DND-41 (cell line): Measurements from ENCODE around the gene MIPOL1.

Source experiments
- ATAC-seq: fragments of 200-7000 bp; cut with Tn5 transposase; 3 replicates; pipeline ENCODE4 v1.9.1; 2021; ENCODE audit warnings: low read depth; ENCODE audit not compliant: insufficient read depth
- DNase-seq: peaks from one replicate; pipeline ENCODE4 v3.0.0-alpha.2; 2020
- H2AFZ ChIP-seq: 2 replicates; pipeline ENCODE4 v1.6.0; 2012; ENCODE audit warnings: low read depth, low read length
- H3K27ac ChIP-seq: 2 replicates; pipeline ENCODE4 v1.5.1; 2012; ENCODE audit warnings: low read length, inconsistent platforms
- H3K27me3 ChIP-seq: fragments of 200-600 bp; sonication (generic); 2 replicates; pipeline ENCODE4 v1.6.0; 2012; ENCODE audit warnings: low read length, mild to moderate bottlenecking, inconsistent platforms; ENCODE audit not compliant: insufficient read depth, poor library complexity
- H3K36me3 ChIP-seq: 2 replicates; pipeline ENCODE4 v1.5.1; 2012; ENCODE audit warnings: low read length, inconsistent platforms; ENCODE audit not compliant: insufficient read depth
- H3K4me1 ChIP-seq: 2 replicates; pipeline ENCODE4 v1.5.1; 2012; ENCODE audit warnings: mild to moderate bottlenecking, low read length; ENCODE audit not compliant: insufficient read depth
- H3K4me2 ChIP-seq: 2 replicates; pipeline ENCODE4 v1.6.0; 2012; ENCODE audit warnings: mild to moderate bottlenecking, moderate library complexity, low read length, inconsistent platforms; ENCODE audit not compliant: insufficient read depth
- H3K4me3 ChIP-seq, 2 experiments: fragments of 200-600 bp in 1 of 2; shearing (Covaris generic) in 1 of 2; 2 replicates each; pipeline ENCODE4 v1.5.1; 2012 to 2016; ENCODE audit warnings: inconsistent platforms in 2 of 2, low read length in 2 of 2, mild to moderate bottlenecking in 2 of 2, low read depth in 1 of 2, moderate library complexity in 1 of 2
- H3K79me2 ChIP-seq: 2 replicates; pipeline ENCODE4 v1.6.0; 2012; ENCODE audit warnings: low read length, inconsistent platforms; ENCODE audit not compliant: insufficient read depth
- H3K9ac ChIP-seq: 2 replicates; pipeline ENCODE4 v1.6.0; 2012; ENCODE audit warnings: low read depth, mild to moderate bottlenecking, inconsistent platforms, low read length, moderate library complexity
- H3K9me3 ChIP-seq: 2 replicates; pipeline ENCODE4 v1.5.1; 2012; ENCODE audit warnings: low read length, moderate library complexity, mild to moderate bottlenecking, inconsistent platforms; ENCODE audit not compliant: insufficient read depth, severe bottlenecking
- H4K20me1 ChIP-seq: 2 replicates; pipeline ENCODE4 v1.6.0; 2012; ENCODE audit warnings: low read length; ENCODE audit not compliant: insufficient read depth
- EZH2 ChIP-seq: IDR thresholded peaks from 3 replicates; pipeline ENCODE4 v1.6.1; 2012; ENCODE audit warnings: borderline replicate concordance, low read depth, mild to moderate bottlenecking, moderate library complexity, low read length, inconsistent platforms; ENCODE audit not compliant: severe bottlenecking
- TF ChIP-seq, protein P1 (sequence below): IDR thresholded peaks from 2 replicates; pipeline ENCODE4 v1.5.1; 2012; ENCODE audit warnings: borderline replicate concordance, low read length, moderate library complexity, mild to moderate bottlenecking; ENCODE audit not compliant: poor library complexity, severe bottlenecking; ENCODE audit errors: extremely low read depth

The MIPOL1 gene

DNA sequence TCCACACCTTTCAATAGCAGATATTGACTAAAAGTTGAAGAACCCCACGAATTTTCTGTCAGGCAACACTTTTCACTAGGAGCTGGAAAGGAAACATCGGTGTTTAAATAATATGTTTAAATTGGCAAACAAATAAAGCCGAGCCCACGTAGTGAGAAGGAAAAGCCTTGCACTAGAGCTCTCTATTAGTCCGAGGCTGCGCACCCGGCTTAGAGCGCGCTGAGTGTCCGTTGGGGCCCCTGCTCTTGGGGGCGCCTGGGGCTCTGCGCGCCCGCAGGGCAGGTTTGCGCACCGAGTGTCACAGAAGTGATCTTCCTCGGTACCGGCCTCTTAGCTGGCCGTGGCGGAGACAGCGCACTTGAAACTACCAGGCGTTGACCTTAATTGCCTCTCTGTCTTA, 404.1 kb downstream of the MIPOL1 start:
- H4K20me1 ChIP-seq: no peaks in the 10 kb centered on the region
- no peaks in the 10 kb centered on the region for H3K36me3 ChIP-seq
- no peaks in the 10 kb centered on the region for H3K4me1 ChIP-seq
- DNase-seq (no peak), ATAC-seq (no peak)
- no peak for TF ChIP-seq EZH2
- TF ChIP-seq, protein P1, sequence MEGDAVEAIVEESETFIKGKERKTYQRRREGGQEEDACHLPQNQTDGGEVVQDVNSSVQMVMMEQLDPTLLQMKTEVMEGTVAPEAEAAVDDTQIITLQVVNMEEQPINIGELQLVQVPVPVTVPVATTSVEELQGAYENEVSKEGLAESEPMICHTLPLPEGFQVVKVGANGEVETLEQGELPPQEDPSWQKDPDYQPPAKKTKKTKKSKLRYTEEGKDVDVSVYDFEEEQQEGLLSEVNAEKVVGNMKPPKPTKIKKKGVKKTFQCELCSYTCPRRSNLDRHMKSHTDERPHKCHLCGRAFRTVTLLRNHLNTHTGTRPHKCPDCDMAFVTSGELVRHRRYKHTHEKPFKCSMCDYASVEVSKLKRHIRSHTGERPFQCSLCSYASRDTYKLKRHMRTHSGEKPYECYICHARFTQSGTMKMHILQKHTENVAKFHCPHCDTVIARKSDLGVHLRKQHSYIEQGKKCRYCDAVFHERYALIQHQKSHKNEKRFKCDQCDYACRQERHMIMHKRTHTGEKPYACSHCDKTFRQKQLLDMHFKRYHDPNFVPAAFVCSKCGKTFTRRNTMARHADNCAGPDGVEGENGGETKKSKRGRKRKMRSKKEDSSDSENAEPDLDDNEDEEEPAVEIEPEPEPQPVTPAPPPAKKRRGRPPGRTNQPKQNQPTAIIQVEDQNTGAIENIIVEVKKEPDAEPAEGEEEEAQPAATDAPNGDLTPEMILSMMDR: no peak
- no peak overlapping the region for H2AFZ ChIP-seq
- H3K27me3 ChIP-seq: no peaks in the 10 kb centered on the region
- no peak overlapping the region for H3K4me3 ChIP-seq
- H3K79me2 ChIP-seq: no peaks in the 10 kb centered on the region
- no peak overlapping the region for H3K9ac ChIP-seq
- no peak overlapping the region for H3K4me2 ChIP-seq
- H3K27ac ChIP-seq: no peak overlapping the region
- H3K9me3 ChIP-seq: no peaks in the 10 kb centered on the region
